Activated CD4-positive, alpha-beta T cell treated with anti-CD3 and anti-CD28 coated beads, Interleukin-2, amount 50 U/mL, for 16 hours (primary cell): ENCODE data around the gene NCAM2.

Experiments used
- DNase-seq: peaks from one replicate; pipeline ENCODE4 v3.0.0-alpha.2; 2020

NCAM2 gene

DNA sequence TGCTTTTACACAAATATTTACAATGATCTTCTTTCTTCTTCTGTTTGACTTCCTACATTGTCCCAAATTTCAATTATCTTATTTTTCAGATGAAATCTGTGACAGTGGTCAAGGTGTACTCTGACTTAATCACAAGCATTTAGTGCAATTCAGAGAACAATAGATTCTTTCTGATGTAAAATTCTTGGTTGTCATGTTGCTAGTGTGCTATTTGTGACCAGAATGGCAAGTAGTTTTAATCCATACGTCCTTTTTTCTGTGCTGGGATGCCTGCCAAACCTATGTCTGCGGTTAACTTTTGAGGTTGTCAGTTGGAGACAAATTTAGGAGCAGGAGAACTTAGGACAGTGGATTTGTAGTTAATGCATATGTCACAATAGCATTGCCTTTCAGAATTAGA lies 31.0 kb downstream of the NCAM2 start:
- DNase-seq = no peak

DNA sequence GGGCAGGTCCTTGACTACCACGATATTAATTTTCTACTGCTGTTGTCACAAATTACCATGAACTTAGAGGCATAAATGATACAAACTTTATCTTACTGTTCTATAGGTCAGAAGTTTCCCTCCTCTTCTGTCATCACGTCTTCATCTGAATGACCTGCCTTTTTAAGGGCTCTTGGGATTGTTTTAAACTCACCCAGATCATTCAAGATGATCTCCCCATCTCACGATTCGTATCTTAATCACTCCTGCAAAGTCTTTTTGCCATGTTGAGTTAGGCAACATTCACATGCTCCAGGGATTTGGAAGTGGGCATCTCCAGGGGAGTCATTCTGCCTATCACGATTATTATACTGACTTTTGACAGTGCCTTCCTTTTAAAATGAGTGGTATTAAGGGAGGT lies 32.1 kb downstream of the NCAM2 start:
- no peak for DNase-seq

DNA sequence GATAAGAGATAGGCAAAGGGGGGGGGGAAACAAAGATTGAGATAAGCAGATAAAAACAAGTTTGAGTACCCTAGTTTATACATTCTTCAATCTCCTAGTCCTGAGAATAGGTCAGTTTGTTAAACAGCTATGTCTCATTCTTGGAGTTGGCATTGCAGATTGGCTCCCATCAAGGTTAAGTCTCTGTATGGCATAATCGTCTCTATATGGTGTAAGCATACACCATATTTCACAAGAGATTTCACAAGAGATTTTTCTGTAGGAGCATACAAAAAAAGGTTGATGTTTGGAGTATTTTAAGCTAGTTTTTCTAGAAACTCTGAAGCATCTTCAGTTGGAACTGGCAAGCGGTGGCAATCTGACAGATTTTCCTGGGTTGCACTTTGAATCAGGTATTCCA lies 35.8 kb downstream of the NCAM2 start:
- no peak for DNase-seq

DNA sequence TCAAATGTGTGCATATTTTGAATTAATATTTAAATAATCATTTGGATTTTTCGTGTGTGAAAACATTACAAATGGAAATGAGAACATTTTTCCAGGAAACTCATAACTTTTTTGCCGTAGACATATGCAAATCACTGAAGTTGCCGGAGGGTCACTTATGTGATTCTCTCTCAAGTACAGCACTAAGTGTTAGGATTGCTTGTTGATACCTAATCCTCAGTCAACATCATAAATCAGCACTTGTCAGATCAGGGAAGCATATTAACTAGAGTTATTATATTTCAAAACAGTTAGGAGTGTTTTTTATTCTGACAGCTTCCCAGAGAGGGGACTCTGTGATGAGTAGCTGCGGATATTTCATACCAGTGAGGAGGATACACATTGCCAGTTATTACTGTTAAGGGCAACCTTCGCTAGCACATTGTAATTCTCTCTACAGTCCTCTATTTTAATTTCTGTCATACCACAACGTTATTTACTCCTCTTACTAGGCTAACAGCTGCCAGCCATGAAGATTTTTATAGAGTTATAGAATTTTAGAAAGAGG lies 41.5 kb downstream of the NCAM2 start:
- DNase-seq = no peak

DNA sequence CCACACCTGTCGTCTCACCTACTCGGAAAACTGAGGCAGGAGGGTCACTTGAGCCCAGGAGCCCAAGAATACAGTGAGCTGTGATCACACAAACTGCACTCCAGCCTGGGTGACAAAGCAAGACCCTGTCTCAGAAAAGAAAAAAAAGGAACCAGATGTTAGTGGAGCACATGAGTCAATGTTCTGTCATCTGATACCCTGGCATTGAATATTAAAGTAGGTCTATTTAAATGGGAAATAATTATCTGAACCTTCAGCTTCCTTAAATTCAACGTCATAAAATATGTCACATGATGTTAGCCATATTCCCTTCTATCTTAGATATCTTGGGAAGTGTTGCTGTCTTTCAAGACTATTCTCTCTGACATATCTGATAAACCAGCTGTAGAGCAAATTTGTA lies 47.3 kb downstream of the NCAM2 start:
- DNase-seq = no peak

DNA sequence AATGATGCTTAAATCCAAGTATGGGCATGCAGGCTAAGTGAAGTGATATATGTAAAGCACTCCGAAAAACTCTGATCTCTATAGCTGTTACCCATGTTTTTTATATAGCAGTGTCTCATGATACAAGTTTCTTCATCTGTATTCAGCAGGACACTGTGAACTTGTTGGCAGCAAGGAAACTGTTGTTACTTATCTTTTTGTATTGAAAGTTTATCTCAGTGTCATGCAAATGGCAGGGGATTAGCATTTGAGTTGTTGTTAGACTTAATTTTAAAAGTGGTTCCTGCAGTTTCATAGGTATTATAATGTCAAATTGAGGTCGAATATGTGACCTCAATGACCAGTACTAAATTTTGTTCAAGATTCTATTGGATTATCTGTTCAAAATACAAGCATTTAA lies 47.9 kb downstream of the NCAM2 start:
- no peak for DNase-seq

DNA sequence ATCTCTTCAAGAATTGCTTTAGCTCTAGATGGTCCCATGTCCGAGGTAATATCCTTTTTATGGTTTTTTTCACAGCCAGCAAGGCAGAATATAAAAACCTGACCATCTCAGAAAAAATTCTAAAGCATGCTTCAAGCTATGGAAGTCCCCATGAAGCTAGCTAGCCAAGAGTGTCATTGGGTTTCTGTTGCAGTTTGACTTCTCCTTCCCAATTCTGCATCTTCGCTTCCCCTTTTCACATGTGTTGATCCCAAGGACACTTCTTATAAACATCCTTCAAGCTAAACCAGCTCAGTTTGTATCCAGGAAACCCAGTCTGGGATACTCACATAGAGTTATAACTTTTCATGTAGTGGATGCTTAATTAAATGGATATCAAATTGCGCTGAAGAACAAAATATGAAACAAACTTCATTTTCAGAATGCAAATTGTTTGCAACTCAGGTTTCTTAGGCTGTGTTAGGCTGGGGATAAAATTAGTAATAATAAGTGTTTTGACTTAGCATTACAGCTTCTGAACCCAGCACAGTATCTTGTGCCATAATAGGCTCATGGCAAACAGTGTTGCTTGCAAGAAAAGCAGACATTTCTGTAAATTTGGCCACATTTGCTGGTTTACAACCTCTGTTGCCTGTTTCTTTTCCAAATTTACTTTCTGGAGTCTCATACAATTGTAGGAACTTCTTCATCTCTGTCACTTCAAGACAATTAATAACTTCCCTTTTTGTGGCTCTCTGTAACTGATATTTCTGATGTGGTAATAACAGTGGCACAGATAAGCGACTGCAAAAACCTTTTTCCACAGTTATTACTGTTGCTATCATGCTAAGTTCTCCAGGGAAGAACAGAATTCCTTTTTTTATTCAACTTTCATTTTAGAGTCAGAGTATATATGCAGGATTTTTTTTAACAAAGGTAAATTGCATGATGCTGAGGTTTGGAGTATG lies 53.2 kb downstream of the NCAM2 start:
- DNase-seq = no peak

DNA sequence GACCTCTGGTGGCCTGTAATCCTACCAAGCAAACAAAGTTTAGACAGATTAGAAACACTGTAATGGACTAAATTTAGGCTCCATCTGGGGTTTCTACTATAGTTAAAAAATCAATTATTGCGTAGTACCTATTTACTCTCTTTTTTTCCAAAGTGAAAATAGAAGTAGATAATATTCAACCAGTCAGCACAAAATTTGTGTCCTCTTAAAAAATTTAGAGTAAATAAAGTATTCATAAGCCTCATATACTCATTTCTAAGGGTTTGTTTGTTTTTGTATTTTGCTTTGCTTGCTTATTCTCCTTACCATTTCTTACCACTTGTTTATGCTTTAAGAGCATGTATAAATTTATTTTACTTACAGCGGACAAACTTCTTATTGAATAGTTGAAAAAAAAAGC lies 54.5 kb downstream of the NCAM2 start:
- no peak for DNase-seq

DNA sequence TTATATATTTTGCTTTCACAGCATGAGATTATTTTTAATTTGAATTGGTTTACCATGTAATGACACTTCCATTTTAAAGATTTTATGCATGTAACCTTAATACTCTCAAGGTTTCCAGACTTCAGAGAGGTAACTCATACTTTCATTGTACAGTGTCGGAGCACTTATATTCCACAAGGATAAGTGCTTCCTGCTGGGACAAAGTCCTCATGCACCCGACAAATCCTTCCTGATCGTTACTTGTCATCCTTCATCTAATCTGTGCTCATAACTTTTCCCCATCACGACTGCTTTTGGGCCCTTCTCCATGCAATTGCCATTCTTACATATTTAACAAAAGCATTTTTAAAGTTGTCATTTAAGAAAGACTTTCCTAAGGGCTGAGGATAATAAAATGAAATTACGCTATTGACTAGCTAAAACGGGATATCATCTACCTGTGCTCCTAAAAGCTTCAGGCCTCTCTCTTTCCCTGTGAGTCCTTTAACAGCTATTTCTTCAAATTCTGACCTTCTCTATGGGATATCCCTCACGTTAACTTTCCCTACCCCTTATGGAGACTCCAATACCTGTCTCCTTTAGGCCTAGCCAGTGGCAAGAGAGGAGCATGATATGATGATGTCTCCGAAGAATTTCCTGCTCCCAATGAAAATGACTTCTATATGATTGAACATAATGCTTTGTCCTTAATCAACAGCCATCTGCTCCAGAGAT lies 59.3 kb downstream of the NCAM2 start:
- DNase-seq = no peak

DNA sequence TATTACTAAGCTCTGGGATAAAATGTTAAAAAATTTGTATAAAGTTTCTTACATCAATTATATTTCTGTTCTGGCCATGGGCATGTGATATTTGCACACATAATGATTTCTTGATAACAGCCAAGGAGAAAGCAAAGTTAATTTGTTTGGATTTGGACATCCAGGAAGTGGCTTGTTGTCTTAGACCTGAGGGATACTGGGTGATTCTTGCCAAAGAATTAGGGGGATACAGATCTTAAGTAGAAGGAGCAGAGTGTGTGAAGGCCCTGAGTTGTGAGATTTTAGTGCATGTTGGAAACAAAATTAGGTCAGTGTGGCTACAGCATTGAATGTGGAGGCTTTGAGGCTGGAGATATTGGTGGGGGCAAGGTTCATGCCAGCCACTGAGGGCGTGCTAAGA lies 65.6 kb downstream of the NCAM2 start:
- no peak for DNase-seq

DNA sequence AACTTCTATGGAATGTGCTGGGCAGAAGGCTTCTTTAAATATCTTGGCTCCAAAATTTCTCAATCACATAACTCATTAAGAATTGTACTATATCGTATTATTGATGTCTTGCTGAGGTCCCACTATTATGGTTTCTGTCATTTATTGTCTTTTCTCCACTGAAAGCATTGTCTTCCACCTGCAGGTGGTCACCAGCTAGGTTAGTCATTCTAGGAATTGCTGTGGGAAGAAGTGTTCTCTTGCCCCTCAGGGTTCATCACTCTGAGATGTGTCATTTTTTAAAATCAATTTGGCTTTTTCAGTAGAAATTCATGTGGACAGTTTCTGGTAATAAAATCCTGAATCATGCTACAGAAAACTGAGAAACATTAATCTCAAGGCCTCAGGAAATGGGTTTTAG lies 66.1 kb downstream of the NCAM2 start:
- DNase-seq = no peak

DNA sequence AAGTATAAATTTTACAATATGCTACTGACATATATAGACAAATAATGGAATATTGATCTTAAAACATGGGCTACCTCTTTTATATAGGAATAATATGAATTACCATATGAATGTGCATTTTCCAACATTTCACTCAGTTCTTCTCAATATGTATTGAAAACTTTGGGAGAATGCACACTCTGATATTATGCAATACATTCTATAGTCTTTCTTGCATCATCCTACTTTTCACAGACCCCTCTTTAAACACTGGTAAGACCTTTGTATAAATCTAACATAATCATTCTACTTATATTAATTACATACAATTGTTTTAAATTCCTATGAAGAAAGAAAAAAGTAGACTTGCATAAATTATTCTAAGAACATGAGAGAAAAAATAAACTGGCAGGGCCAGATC lies 69.2 kb downstream of the NCAM2 start:
- DNase-seq = no peak

DNA sequence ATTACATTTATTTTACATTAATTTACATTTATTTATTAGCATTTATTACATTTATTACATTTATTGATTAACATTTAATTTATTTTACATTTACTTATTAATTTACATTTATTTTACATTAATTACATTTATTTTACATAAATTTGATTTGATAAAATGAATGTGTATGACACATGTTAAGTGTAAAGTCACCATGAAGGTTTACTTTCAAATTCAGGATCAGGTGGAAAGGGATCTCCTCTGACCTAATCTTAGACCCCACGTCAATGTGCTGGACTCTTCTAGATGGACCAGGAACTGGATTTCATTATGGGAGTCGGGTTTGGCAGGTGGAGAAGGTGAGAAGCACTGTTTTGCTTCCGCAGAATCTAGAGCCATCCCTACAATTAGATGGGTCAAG lies 76.1 kb downstream of the NCAM2 start:
- DNase-seq = no peak

DNA sequence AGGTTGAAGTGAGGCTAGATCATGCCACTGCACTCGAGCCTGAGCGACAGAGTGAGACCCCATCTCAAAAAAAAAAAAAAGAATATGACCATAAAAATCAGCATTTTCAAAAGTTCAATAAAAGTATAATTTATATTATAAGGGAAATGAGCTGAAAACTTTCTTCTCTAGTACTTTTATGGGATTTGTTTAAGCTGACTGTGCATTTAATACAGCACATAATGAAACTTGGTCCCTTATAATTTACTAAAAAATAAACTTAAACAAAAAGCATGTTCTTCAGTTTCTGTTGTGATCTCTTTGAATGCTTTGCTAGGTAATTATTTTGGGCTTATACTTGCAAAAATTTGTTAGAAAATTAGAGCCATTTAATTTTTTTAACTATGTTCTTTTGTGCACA lies 77.8 kb downstream of the NCAM2 start:
- DNase-seq = no peak

DNA sequence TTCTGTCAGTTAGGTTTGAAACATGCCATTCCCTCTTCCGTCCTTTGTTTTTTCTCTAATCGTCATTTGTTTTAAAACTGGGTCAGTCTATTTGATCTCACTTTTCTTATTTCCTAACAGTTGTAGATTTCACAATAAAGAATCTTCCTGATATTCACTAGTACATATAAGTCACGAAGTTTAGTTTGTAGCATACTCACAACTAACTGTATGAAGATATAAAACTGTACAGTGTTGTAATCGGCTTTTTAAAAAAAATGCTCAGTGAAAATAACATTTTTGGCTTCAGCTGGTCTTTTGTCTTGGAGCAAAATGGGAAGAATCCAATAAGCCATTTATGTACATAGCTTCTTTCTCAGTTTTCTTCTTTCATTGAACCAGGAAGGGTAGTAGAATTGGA lies 78.3 kb downstream of the NCAM2 start:
- no peak for DNase-seq

DNA sequence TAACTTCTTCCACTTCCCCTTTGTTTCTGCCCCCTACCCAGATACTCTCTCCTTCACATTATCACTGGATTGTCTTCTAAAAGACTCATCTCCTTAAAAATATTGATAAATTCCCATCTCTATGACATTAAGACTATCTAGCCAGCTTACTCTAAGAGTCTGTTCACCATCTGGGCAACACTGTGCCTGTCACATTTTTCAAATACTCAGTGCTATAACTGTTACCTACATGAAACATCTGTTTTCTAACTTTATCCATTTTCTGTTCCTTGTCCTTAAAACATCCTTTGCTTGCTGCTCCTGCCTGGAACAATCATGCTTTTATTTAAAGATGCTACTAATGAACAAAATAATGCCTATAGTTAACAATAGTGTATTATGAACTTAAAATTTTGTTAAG lies 81.4 kb downstream of the NCAM2 start:
- DNase-seq = no peak

DNA sequence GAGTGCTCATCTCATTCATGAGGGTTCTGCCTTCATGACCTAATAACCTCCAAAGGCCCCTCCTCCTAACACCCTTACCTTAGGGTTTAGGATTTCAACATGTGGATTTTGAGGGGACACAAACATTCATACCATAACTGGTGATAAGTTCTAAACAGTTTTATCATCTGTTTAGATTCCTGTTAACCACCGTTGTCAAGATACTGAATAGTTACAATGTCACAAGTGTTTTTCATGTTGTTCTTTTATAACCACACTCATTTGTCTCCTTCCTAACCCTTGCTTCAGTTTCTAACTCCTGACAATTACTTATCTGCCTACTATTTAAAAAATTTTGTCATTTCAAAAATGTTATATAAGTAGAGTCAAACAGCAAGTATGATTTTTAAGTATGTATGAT lies 86.0 kb downstream of the NCAM2 start:
- no peak for DNase-seq

DNA sequence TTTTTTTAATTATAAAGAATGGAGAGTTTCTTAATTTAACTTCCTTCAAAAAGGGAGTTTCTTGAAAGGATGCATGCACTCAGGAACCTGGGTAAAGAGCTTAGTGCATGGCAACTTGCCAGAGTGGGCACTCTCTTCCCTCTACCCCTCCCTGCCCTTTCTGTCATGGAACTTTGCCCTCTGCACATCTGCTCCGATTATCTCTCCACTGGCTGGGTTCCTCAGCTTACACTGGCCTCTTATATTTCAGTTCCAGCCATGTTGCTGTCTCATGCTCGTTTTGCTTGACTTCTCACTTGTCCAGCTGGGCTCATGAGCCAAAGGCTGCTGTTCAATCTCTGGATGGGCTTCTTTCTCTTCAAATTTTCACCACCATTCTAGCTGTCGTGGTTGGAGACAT lies 87.0 kb downstream of the NCAM2 start:
- no peak for DNase-seq

DNA sequence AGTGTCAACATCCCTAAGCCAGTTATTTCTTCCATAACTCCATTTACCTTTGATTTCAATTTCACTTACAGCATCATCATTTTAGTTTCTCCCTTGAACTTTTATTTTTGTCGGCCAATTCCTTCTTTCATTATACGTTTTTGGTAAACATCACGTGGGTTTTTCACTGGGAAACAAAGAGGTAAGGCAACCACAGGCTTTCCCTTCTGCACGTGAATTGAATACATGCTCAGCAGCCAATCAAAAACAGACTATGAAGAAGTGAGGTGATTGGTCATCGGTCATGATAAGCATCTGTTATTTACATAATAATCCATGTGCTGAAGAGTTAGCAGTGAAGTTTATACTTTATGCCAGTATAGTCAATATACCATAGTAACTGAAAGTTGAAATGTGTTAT lies 98.7 kb downstream of the NCAM2 start:
- no peak for DNase-seq

DNA sequence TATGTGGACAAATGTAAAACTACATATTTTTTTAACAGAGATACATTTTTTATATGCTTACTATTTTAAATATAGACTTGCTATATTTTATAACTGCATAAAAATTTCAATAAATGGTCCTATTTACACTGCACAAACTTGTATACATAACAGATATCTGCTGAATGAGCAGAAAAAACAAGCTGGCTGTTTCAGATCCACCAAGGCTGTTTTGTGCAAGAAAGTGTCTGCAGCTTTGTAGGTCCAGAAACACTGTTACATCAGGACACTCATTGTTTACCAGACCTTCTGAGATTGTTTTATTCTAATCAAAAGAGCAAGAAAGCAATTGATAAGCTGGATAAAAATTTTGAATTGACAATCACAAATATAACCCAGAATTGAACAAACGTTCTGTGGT lies 99.3 kb downstream of the NCAM2 start:
- DNase-seq = no peak

DNA sequence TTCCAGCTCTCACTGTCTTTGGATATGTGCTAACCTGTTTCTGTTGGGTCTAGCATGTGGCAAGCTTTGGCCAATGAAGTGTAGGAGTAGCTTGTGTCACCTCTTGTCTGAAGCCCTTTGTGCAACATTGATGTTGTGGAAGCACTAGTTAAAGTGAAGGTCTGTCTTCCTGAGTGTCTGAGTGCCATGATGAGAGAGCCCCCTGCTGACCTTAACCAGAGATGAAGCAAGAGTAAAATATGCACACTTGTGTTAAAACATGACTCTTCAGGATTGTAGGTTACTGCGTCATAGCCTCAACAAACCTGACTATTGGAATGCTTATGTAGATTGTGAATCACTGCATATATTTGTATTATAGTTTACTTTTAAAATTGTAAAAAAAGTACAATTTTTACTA lies 103.7 kb downstream of the NCAM2 start:
- DNase-seq = no peak

DNA sequence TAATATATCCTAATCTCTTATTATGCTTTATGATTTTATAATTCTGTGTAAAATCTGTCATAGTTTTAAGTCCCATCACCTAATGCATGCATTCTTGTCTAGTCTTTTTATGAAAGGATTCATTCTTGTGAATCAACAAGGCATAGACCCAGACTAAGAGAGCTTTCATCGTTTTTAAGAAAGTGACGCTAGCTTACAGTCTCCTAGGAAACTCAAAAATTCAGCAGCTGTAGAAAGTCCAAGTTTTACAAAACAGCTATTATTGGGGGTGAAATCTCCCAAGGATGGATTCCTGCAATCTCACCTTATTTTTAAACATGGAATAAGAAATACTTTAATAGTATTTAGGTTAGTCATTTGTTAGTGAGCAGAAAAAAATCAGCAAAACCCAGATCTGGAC lies 104.7 kb downstream of the NCAM2 start:
- no peak for DNase-seq

DNA sequence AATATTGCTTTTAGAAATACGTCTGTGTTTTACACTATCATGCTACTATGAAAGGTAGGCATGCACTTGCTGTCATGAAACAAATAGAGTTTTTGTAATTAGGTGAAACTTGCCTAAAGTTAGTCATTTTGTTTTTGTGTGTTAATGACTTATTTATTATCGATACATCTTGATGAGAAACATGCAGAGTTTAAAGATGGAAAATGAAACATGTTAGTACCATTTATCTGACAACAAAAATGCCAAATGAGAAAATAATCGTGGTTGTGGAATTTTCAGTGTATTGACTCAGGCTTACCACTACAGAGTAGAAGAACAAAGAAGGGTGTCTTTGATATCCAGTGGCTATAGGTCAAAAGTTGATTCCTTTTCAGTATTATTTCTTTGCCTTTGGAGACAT lies 105.5 kb downstream of the NCAM2 start:
- no peak for DNase-seq

DNA sequence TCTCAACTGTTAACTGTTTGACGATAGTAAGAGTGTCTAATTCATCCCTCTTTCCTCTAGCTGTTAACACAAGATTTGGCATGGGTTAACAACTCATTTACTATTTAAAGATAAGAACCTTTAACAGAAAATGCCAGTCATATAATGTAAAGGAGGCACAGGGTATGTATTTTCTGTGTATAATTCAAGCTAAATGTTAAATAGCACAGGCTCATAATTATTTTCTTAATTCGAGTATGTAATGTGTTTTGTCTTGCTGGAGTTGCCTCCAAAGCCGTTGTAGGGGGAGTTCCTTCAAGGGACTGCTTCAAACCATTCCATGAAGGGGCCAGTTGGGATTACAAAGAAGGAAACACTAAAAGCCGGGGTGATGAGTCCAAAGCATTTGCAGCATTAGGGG lies 111.5 kb downstream of the NCAM2 start:
- no peak for DNase-seq
